HepG2 (cell line): ENCODE data around the gene BUB1B. TPM values are rescaled to one million over a fixed set of nuclear protein-coding genes. Genes with fewer than 3 reads are reported as not detected.

Experiments used
- ETV6 ChIP-seq: sonication (generic); formaldehyde crosslinking; conservative IDR thresholded peaks from 2 replicates; pipeline ENCODE4 v1.4.0; 2020; ENCODE audit warnings: missing genetic modification reagents
- HCFC1 ChIP-seq: fragments of 150-350 bp; IDR thresholded peaks from 2 replicates; pipeline ENCODE4 v1.6.1; 2014; ENCODE audit warnings: low read depth, low read length
- HIVEP1 ChIP-seq: sonication (generic); formaldehyde crosslinking; IDR thresholded peaks from 2 replicates; pipeline ENCODE4 v1.4.0; 2020; ENCODE audit warnings: mild to moderate bottlenecking, missing genetic modification reagents
- KDM3A ChIP-seq: IDR thresholded peaks from 2 replicates; pipeline ENCODE4 v1.6.1; 2018; ENCODE audit warnings: low read depth, missing compliant biosample characterization
- KLF16 ChIP-seq, 2 experiments: sonication (generic) in 1 of 2; formaldehyde crosslinking in 1 of 2; IDR thresholded peaks; 2 replicates each; pipeline versions ENCODE4 v1.6.1 to v1.8.0; 2016 to 2023; ENCODE audit warnings: missing genetic modification reagents in 2 of 2, missing compliant biosample characterization in 1 of 2
- MTERF4 ChIP-seq: sonication (generic); formaldehyde crosslinking; IDR thresholded peaks from 2 replicates; pipeline ENCODE4 v1.8.0; 2023; ENCODE audit warnings: mild to moderate bottlenecking, missing genetic modification reagents
- NAIF1 ChIP-seq: sonication (generic); formaldehyde crosslinking; IDR thresholded peaks from 2 replicates; pipeline ENCODE4 v1.5.0; 2020; ENCODE audit warnings: mild to moderate bottlenecking, missing genetic modification reagents, borderline replicate concordance
- NBN ChIP-seq: fragments of 450-650 bp; conservative IDR thresholded peaks from 2 replicates; pipeline ENCODE4 v1.6.1; 2017
- NCOA5 ChIP-seq: sonication (generic); formaldehyde crosslinking; IDR thresholded peaks from 2 replicates; pipeline ENCODE4 v1.4.0; 2020; ENCODE audit warnings: missing genetic modification reagents
- NFE2L1 ChIP-seq: sonication (generic); formaldehyde crosslinking; IDR thresholded peaks from 2 replicates; pipeline ENCODE4 v1.4.0; 2020; ENCODE audit warnings: missing genetic modification reagents, mild to moderate bottlenecking, borderline replicate concordance
- PHF21A ChIP-seq: sonication (generic); formaldehyde crosslinking; IDR thresholded peaks from 2 replicates; pipeline ENCODE4 v1.5.0; 2020; ENCODE audit warnings: mild to moderate bottlenecking, missing genetic modification reagents
- POGZ ChIP-seq: sonication (generic); formaldehyde crosslinking; IDR thresholded peaks from 2 replicates; pipeline ENCODE4 v1.4.0; 2020; ENCODE audit warnings: mild to moderate bottlenecking, missing genetic modification reagents
- PPARG ChIP-seq: conservative IDR thresholded peaks from 2 replicates; pipeline ENCODE4 v1.6.1; 2016; ENCODE audit warnings: missing biosample characterization, missing genetic modification reagents
- REST ChIP-seq, 2 experiments: IDR thresholded peaks; 2 replicates each; pipeline ENCODE4 v1.6.1; 2011 to 2012; ENCODE audit warnings: low read length in 2 of 2, borderline replicate concordance in 1 of 2, low read depth in 1 of 2, mild to moderate bottlenecking in 1 of 2, moderate library complexity in 1 of 2
- SAFB2 ChIP-seq: sonication (generic); formaldehyde crosslinking; IDR thresholded peaks from 2 replicates; pipeline ENCODE4 v1.5.1; 2020; ENCODE audit warnings: missing genetic modification reagents, low read depth, mild to moderate bottlenecking, borderline replicate concordance
- SALL2 ChIP-seq: sonication (generic); formaldehyde crosslinking; IDR thresholded peaks from 2 replicates; pipeline ENCODE4 v1.8.1; 2023; ENCODE audit warnings: mild to moderate bottlenecking, missing genetic modification reagents, inconsistent platforms
- SATB2 ChIP-seq: sonication (generic); formaldehyde crosslinking; IDR thresholded peaks from 2 replicates; pipeline ENCODE4 v1.5.0; 2020; ENCODE audit warnings: missing genetic modification reagents
- TARDBP ChIP-seq: sonication (generic); formaldehyde crosslinking; IDR thresholded peaks from 2 replicates; pipeline ENCODE4 v1.8.0; 2022; ENCODE audit warnings: mild to moderate bottlenecking, missing genetic modification reagents
- TGIF2 ChIP-seq: IDR thresholded peaks from 2 replicates; pipeline ENCODE4 v1.6.1; 2016; ENCODE audit warnings: control low read depth, missing compliant biosample characterization
- ZBTB39 ChIP-seq: sonication (generic); formaldehyde crosslinking; IDR thresholded peaks from 2 replicates; pipeline ENCODE4 v1.5.0; 2020; ENCODE audit warnings: missing genetic modification reagents
- ZNF431 ChIP-seq: sonication (generic); formaldehyde crosslinking; IDR thresholded peaks from 2 replicates; pipeline ENCODE4 v1.9.0; 2022; ENCODE audit warnings: missing genetic modification reagents, low read depth, mild to moderate bottlenecking, borderline replicate concordance
- ZNF547 ChIP-seq: sonication (generic); formaldehyde crosslinking; IDR thresholded peaks from 2 replicates; pipeline ENCODE4 v1.5.1; 2020; ENCODE audit warnings: mild to moderate bottlenecking, missing genetic modification reagents
- ZNF605 ChIP-seq: sonication (generic); formaldehyde crosslinking; IDR thresholded peaks from 2 replicates; pipeline ENCODE4 v1.8.0; 2022; ENCODE audit warnings: mild to moderate bottlenecking, missing genetic modification reagents
- ZNF772 ChIP-seq: sonication (generic); formaldehyde crosslinking; IDR thresholded peaks from 2 replicates; pipeline ENCODE4 v1.5.0; 2020; ENCODE audit warnings: mild to moderate bottlenecking, missing genetic modification reagents
- ZNF788 ChIP-seq: sonication (generic); formaldehyde crosslinking; IDR thresholded peaks from 2 replicates; pipeline ENCODE4 v1.5.0; 2020; ENCODE audit warnings: mild to moderate bottlenecking, missing genetic modification reagents, borderline replicate concordance
- polyA plus RNA-seq, 8 experiments: library from polyadenylated mRNA; depleted of rRNA in 3 of 8; stranded (reverse) in 7 of 8; unstranded in 1 of 8; fragments of >200 nt; fragmentation: Illumina TruSeq in 4 of 8; extraction: Trizol in 4 of 8; gene quantifications; 2 replicates each; pipeline versions ENCODE4 v1.2.1 to v1.2.3, GENCODE V29; 2011 to 2016; ENCODE audit warnings: low read depth in 4 of 8, missing spikeins in 1 of 8, mixed read lengths in 1 of 8; ENCODE audit not compliant: insufficient read depth in 1 of 8
- total RNA-seq, 5 experiments: library from RNA; depleted of rRNA; stranded (reverse); fragments of >200 nt; fragmentation: Illumina TruSeq; extraction: Trizol; gene quantifications; 2 replicates each; pipeline ENCODE4 v1.2.3, GENCODE V29; 2016; ENCODE audit warnings: low read depth in 1 of 5

BUB1B gene
- total and polyA plus RNA-seq, 2 of the 13 experiments (the other 11 are each of a cell fraction or from before 2014, with no cell fraction given), result 26.2 to 63.5 TPM

GRCh38 chr15:40115670-40116093, 45.2 kb upstream of the BUB1B start (continued):
- TF ChIP-seq REST (IDR thresholded peaks at IDR 0.05; ENCODE audit: borderline replicate concordance in 1 of 2, low read depth in 1 of 2, low read length in 2 of 2) (no peak), KDM3A (CRISPR knock-in tag) (0 out of 2 replicates have a peak, but pooled peaks have one; percentile 38), ZNF772 (CRISPR knock-in tag) (0 out of 2 replicates have a peak, but pooled peaks have one; percentile 56), SALL2 (no peak), ZNF547 (CRISPR knock-in tag) (no peak), PPARG (CRISPR knock-in tag) (0 out of 2 replicates have a peak, but pooled peaks have one; percentile 25), ZBTB39 (CRISPR knock-in tag) (no peak), SATB2 (no peak), ZNF788 (CRISPR knock-in tag) (peak; percentile 88; the same call in 1 of the 2 replicates), ETV6 (CRISPR knock-in tag) (no peak), POGZ (CRISPR knock-in tag) (no peak), TGIF2 (0 out of 2 replicates have a peak, but pooled peaks have one; percentile 53), KLF16 (CRISPR knock-in tag; IDR thresholded peaks at IDR 0.05) (peak in 1 of 2 experiments; percentile 50; a peak in 1 of 4 replicates), TARDBP (CRISPR knock-in tag) (peak; percentile 33; the same call in 1 of the 2 replicates), SAFB2 (no peak), MTERF4 (no peak), PHF21A (CRISPR knock-in tag) (no peak; the same call in 1 of the 2 replicates), HIVEP1 (CRISPR knock-in tag) (no peak), ZNF605 (CRISPR knock-in tag) (peak; percentile 55; the same call in 1 of the 2 replicates), NFE2L1 (CRISPR knock-in tag) (no peak), NCOA5 (no peak), NAIF1 (CRISPR knock-in tag) (no peak), NBN (no peak), HCFC1 (no peak), ZNF431 (CRISPR knock-in tag) (no peak)
